SH-SY5Y (cell line): ENCODE measurements around the gene CAMK2A.

Experiments used
- GATA2 ChIP-seq: IDR thresholded peaks from 2 replicates; pipeline ENCODE4 v1.6.1; 2011; ENCODE audit warnings: mild to moderate bottlenecking, low read depth, low read length
- GATA3 ChIP-seq: IDR thresholded peaks from 2 replicates; pipeline ENCODE4 v1.6.1; 2011; ENCODE audit warnings: low read depth, mild to moderate bottlenecking, low read length, moderate library complexity

GRCh38 chr5:150255659-150256409, 33.7 kb downstream of the CAMK2A start:
- TF ChIP-seq GATA2 (no peak), GATA3 (no peak)
